Transverse colon (tissue), 4 donors: Measurements from ENCODE around the gene LILRB1. TPM values are rescaled to one million over a fixed set of nuclear protein-coding genes. Genes with fewer than 3 reads are reported as not detected.
"Not testable (repeated sequence)": the region's sequence is repeated elsewhere in the genome, so short reads cannot be mapped to it uniquely, and the experiment has no call there.

Experiments used
- DNase-seq: peaks from one replicate; pipeline ENCODE4 v3.0.0-alpha.2; 2019
- H3K27ac ChIP-seq, 4 donors: fragments of 200-600 bp; sonication (generic); 2 replicates each; pipeline ENCODE4 v1.5.1; 2016 to 2018; ENCODE audit warnings: inconsistent platforms in 4 of 4
- H3K27me3 ChIP-seq: fragments of 200-600 bp; sonication (generic); 2 replicates; pipeline ENCODE4 v1.5.1; 2017; ENCODE audit warnings: inconsistent platforms
- H3K36me3 ChIP-seq, 4 donors: fragments of 200-600 bp; sonication (generic); 2 replicates each; pipeline ENCODE4 v1.5.1; 2017 to 2019; ENCODE audit warnings: inconsistent platforms in 4 of 4
- H3K4me1 ChIP-seq, 4 donors: fragments of 200-600 bp; sonication (generic); 2 replicates each; pipeline ENCODE4 v1.5.1; 2017 to 2020; ENCODE audit warnings: inconsistent platforms in 4 of 4
- H3K4me3 ChIP-seq, 4 donors: fragments of 200-600 bp; sonication (generic); 1 replicate in 1 of 4; 2 replicates in 3 of 4; pipeline versions ENCODE4 v1.5.1 to v1.6.1; 2017 to 2019; ENCODE audit warnings: inconsistent platforms in 4 of 4
- H3K9me3 ChIP-seq, 2 donors: fragments of 200-600 bp; sonication (generic); 2 replicates each; pipeline ENCODE4 v1.5.1; 2017 to 2019; ENCODE audit warnings: inconsistent platforms in 2 of 2
- EP300 ChIP-seq: sonication (generic); formaldehyde crosslinking; IDR thresholded peaks from one replicate; pipeline ENCODE4 v1.6.1; 2017; ENCODE audit warnings: antibody characterized with exemption, low read depth
- POLR2A ChIP-seq: fragments of 450-650 bp; IDR thresholded peaks from one replicate; pipeline ENCODE4 v1.6.1; 2016; ENCODE audit warnings: antibody characterized with exemption, mild to moderate bottlenecking, moderate library complexity
- POLR2AphosphoS5 ChIP-seq, 3 donors: sonication (generic); formaldehyde crosslinking; IDR thresholded peaks; one replicate each; pipeline ENCODE4 v1.6.1; 2016; ENCODE audit warnings: antibody characterized with exemption in 3 of 3
- WGBS, 2 donors: methylation state at CpG; one replicate each; pipeline ENCODE4 v1.1.5; 2018; ENCODE audit warnings: low coverage in 1 of 2; 5-methylcytosine and 5-hydroxymethylcytosine counted together
- in situ Hi-C, 4 donors: fragments of 200-750 bp; cut with MboI; loops; one replicate each; pipeline versions ENCODE4 v1.15.0 to v1.15.1; 2017; ENCODE audit warnings: low sequenced_read_pairs in 3 of 4, low pct_ligation_motif_present in 1 of 4, low pct_unique_long_range_greater_than_20kb in 1 of 4
- intact Hi-C: fragments of 100-400 bp; cut with DNase I; formaldehyde crosslinking; loops from one replicate; pipeline ENCODE4 v1.15.1; 2023; ENCODE audit warnings: low total_unique reads
- total RNA-seq, 4 donors: library from RNA; depleted of rRNA; stranded (reverse); fragments of >200 nt; gene quantifications; one replicate each; pipeline ENCODE4 v1.1.0, GENCODE V29; 2016
- TF ChIP-seq, protein P1 (sequence below), 5 experiments: fragments of 200-600 bp in 3 of 5; fragments of 450-650 bp in 2 of 5; sonication (generic) in 3 of 5; IDR thresholded peaks; 1 replicate in 2 of 5; 2 replicates in 3 of 5; pipeline ENCODE4 v1.5.1; 2016 to 2017; ENCODE audit warnings: antibody characterized with exemption in 5 of 5, inconsistent platforms in 3 of 5, mild to moderate bottlenecking in 2 of 5, moderate library complexity in 1 of 5

The LILRB1 gene
- total RNA-seq, 4 donors from 2014 or later, result 0.96 to 5.1 TPM; not detected in 2

DNA sequence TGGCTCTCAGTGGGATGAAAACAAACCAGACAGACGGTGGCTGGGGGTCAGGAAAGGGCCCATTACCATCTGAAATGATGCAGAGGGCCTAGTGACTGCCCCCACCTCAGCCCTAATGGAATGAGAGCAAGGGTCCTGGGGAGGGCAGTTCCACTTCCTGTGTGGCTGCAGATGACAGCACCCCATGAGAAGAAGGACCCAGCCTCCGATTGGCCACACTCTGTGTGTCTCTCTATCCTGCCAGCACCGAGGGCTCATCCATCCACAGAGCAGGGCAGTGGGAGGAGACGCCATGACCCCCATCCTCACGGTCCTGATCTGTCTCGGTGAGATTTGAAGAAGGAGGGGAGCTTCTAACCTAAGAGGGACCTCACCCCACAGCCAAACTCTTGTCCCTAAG is 498 bp downstream of the LILRB1 start:
- Histone ChIP-seq H3K36me3 (no peaks in the 10 kb centered on the region), H3K9me3 (no peaks in the 10 kb centered on the region), H3K27ac (peak overlapping the region in 1 of 4 donors; percentile 3), H3K4me3 (no peak overlapping the region), H3K4me1 (no peaks in the 10 kb centered on the region), H3K27me3 (no peaks in the 10 kb centered on the region)
- intact Hi-C loops, result no loop called here
- DNase-seq, result no peak
- no peak for TF ChIP-seq EP300
- no peak for TF ChIP-seq POLR2A
- TF ChIP-seq, protein P1, sequence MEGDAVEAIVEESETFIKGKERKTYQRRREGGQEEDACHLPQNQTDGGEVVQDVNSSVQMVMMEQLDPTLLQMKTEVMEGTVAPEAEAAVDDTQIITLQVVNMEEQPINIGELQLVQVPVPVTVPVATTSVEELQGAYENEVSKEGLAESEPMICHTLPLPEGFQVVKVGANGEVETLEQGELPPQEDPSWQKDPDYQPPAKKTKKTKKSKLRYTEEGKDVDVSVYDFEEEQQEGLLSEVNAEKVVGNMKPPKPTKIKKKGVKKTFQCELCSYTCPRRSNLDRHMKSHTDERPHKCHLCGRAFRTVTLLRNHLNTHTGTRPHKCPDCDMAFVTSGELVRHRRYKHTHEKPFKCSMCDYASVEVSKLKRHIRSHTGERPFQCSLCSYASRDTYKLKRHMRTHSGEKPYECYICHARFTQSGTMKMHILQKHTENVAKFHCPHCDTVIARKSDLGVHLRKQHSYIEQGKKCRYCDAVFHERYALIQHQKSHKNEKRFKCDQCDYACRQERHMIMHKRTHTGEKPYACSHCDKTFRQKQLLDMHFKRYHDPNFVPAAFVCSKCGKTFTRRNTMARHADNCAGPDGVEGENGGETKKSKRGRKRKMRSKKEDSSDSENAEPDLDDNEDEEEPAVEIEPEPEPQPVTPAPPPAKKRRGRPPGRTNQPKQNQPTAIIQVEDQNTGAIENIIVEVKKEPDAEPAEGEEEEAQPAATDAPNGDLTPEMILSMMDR (IDR thresholded peaks at IDR 0.05), result no peak
- TF ChIP-seq POLR2AphosphoS5 (IDR thresholded peaks at IDR 0.05), result no peak
- in situ Hi-C loops, result no loop called here
- WGBS, 2 donors, result 64% methylated on average over 6 of the region's 6 CpGs; no CpG with 5 or more reads in 1 of the 2 donors

DNA sequence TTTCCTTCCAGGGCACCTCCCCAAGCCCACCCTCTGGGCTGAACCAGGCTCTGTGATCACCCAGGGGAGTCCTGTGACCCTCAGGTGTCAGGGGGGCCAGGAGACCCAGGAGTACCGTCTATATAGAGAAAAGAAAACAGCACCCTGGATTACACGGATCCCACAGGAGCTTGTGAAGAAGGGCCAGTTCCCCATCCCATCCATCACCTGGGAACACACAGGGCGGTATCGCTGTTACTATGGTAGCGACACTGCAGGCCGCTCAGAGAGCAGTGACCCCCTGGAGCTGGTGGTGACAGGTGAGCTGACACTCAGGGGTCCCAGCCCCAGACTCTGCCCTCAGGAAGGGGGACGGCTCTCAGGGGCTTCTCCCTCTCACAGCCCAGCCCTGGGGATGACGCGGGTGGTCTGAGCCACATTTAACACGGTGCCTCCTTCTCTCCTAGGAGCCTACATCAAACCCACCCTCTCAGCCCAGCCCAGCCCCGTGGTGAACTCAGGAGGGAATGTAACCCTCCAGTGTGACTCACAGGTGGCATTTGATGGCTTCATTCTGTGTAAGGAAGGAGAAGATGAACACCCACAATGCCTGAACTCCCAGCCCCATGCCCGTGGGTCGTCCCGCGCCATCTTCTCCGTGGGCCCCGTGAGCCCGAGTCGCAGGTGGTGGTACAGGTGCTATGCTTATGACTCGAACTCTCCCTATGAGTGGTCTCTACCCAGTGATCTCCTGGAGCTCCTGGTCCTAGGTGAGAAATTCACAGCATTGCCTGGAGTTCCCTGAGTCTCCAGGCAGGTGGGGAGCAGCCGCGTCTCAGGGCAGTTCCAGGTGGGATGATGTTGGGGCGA is 1.4 kb downstream of the LILRB1 start:
- H3K27ac ChIP-seq, intact Hi-C loops, H3K4me1 ChIP-seq, H3K9me3 ChIP-seq, in situ Hi-C loops, H3K4me3 ChIP-seq, H3K27me3 ChIP-seq, H3K36me3 ChIP-seq, DNase-seq: not testable (repeated sequence)
- WGBS, 2 donors, result 84% methylated on average over 23 of the region's 23 CpGs; no CpG with 5 or more reads in 1 of the 2 donors

DNA sequence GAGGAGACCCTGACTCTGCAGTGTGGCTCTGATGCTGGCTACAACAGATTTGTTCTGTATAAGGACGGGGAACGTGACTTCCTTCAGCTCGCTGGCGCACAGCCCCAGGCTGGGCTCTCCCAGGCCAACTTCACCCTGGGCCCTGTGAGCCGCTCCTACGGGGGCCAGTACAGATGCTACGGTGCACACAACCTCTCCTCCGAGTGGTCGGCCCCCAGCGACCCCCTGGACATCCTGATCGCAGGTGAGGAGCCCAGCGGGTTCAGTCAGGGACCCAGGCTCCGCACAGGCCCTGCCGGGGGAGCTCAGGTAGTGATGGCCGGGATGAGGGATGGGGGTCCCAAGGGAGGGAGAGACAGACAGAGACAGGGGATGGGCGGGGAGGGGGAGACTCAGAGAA is 2.2 kb downstream of the LILRB1 start:
- H3K27me3 ChIP-seq, H3K4me1 ChIP-seq, H3K36me3 ChIP-seq, H3K4me3 ChIP-seq, DNase-seq, H3K27ac ChIP-seq, intact Hi-C loops, H3K9me3 ChIP-seq, in situ Hi-C loops: not testable (repeated sequence)
- 80 to 81% methylated on average over 1 to 16 of the region's 16 CpGs for WGBS, 2 donors

DNA sequence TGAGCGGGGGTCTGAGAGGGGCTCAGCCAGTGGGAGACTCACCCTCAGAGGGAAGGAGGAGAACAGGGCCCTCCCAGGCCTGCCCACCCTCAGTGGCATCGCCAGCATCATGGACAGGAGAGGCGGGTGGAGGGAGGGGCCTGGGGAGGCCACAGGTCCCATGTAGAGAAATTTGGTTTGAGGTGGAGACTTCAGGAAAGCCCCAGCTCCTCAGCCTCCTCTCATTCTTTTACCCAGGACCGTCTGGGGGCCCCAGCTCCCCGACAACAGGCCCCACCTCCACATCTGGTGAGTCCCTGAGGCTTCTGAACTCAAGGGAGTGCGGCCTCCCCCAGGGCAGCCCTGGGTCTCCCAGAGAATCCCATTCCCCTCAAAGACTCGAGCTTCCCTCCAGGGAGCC is 3.1 kb downstream of the LILRB1 start:
- Histone ChIP-seq H3K27ac (no peak overlapping the region), H3K4me1 (no peaks in the 10 kb centered on the region), H3K27me3 (no peaks in the 10 kb centered on the region), H3K4me3 (no peak overlapping the region), H3K36me3 (no peaks in the 10 kb centered on the region), H3K9me3 (no peaks in the 10 kb centered on the region)
- WGBS, 2 donors, result 87% methylated on average over 3 of the region's 7 CpGs; no CpG with 5 or more reads in 1 of the 2 donors
- intact Hi-C loops (no loop called here), in situ Hi-C loops (no loop called here)
- DNase-seq, result no peak
- no peak for TF ChIP-seq POLR2AphosphoS5 (IDR thresholded peaks at IDR 0.05)
- TF ChIP-seq EP300, result no peak
- TF ChIP-seq POLR2A, result no peak
- TF ChIP-seq, protein P1 (IDR thresholded peaks at IDR 0.05), result no peak

DNA sequence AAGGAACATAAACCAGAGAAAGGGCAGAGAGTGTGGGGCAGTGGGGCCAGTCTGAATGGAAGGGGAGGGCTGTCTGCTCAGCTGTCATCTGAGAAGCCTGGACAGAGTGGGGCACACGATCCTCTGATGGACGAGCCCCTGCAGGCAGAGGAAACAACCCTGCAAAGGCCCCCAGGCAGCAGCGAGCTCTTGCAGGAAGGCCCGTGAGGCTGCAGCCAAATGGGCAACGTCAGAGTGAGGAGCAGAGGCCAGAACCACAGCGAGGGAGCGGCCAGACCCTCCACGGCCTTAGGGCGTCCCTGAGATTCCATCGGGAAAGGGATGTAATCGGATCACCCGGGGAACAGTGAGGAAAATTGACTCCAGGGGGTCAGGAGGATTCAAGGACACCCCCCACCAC is 5.8 kb downstream of the LILRB1 start:
- WGBS, 2 donors, result 56% methylated on average over 12 of the region's 12 CpGs; no CpG with 5 or more reads in 1 of the 2 donors
- H3K4me1 ChIP-seq, in situ Hi-C loops, H3K9me3 ChIP-seq, DNase-seq, H3K36me3 ChIP-seq, H3K27ac ChIP-seq, intact Hi-C loops, H3K4me3 ChIP-seq, H3K27me3 ChIP-seq: not testable (repeated sequence)
